ENCODE measurements around the gene HHIPL1.

HHIPL1 gene

DNA sequence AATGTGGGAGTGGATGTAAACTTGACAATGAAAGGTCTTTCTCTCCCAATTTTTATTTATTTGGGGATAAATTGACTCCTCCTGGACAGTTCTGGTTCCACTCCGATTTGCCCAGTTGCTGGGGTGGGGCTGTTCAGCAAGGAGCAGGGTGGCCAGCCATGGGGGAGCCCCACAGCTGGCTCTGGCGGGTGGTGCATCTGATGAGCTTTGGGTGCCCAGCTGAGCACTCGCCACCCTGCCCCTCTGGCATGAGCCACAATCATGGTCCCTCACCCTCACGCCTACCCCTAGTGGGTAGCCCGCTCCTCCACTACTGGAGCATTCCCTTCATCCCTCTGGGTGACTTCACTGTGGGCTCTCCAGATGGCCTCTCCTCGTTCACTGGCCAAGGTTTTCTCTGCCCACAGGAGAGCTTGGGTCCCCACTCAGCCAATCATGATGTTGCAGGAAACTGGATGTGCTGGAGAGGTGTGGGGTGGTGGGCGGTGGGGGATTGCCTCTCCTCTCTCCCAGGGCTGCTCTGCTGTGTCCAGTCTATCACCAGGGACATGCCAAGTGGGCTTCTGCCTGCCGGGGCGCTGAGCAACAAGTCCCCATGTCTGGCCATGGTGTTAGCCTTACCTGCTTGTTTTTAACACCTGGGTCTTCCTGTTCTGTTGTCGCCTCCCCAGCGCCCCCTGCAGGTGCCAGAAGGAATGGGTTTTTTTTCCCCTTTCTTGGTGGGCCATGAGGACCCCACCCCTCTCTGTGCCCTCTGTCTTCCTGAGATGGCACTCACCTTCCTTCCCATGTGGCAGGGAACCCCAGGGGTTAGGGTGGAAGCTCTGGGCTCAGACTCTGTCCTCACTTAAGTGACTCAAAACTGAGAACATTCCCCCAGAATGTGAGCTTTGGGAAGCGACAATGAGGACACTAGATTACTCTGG is 42.6 kb downstream of the HHIPL1 start:
- H3K27ac ChIP-seq (ENCODE audit: low read depth in 2 of 2, low read length in 2 of 2): no peak overlapping the region
- peaks cover 11 to 13% of the 10 kb centered on the region in 2 donors for H3K27me3 ChIP-seq (ENCODE audit: control insufficient read depth in 2 of 2, insufficient read depth in 2 of 2, low read length in 2 of 2)
- H3K9me3 ChIP-seq (ENCODE audit: control insufficient read depth in 2 of 2, low read length in 2 of 2): no peaks in the 10 kb centered on the region
- peaks cover 12% of the 10 kb centered on the region in 2 donors for H3K4me1 ChIP-seq (ENCODE audit: control insufficient read depth in 2 of 2, insufficient read depth in 2 of 2, low read length in 2 of 2)
- no peaks in the 10 kb centered on the region for H3K36me3 ChIP-seq (ENCODE audit: control insufficient read depth in 2 of 2, insufficient read depth in 2 of 2, low read length in 2 of 2)
- H3K4me3 ChIP-seq (ENCODE audit: low read length in 2 of 2): no peak overlapping the region
- no peak overlapping the region for H3K9ac ChIP-seq (ENCODE audit: low read depth in 1 of 2, low read length in 2 of 2)

DNA sequence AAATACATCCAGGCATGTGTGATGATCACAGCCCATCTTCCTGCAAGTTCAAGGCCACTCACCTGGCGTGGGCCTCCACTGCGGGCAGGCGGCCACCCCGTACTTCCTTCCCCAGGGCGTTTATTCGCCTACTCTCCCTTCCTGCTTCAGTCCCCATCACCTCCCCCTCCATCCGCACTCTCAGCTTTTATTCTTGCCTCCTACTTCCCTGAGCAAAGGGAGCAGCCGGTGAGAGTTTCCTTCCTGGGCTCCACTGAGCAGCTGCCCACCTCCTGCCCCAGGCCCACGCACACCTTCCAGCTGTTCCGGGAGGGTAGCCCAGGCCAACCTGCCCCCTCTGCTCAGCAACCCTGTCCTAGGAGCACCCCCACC is 43.3 kb downstream of the HHIPL1 start:
- Histone ChIP-seq H3K9ac (ENCODE audit: low read depth in 1 of 2, low read length in 2 of 2) (no peak overlapping the region), H3K4me1 (ENCODE audit: control insufficient read depth in 2 of 2, insufficient read depth in 2 of 2, low read length in 2 of 2) (peaks cover 8% of the 10 kb centered on the region in 2 donors), H3K27me3 (ENCODE audit: control insufficient read depth in 2 of 2, insufficient read depth in 2 of 2, low read length in 2 of 2) (peaks cover 11 to 13% of the 10 kb centered on the region in 2 donors), H3K4me3 (ENCODE audit: low read length in 2 of 2) (no peak overlapping the region), H3K36me3 (ENCODE audit: control insufficient read depth in 2 of 2, insufficient read depth in 2 of 2, low read length in 2 of 2) (no peaks in the 10 kb centered on the region), H3K9me3 (ENCODE audit: control insufficient read depth in 2 of 2, low read length in 2 of 2) (no peaks in the 10 kb centered on the region), H3K27ac (ENCODE audit: low read depth in 2 of 2, low read length in 2 of 2) (no peak overlapping the region)

DNA sequence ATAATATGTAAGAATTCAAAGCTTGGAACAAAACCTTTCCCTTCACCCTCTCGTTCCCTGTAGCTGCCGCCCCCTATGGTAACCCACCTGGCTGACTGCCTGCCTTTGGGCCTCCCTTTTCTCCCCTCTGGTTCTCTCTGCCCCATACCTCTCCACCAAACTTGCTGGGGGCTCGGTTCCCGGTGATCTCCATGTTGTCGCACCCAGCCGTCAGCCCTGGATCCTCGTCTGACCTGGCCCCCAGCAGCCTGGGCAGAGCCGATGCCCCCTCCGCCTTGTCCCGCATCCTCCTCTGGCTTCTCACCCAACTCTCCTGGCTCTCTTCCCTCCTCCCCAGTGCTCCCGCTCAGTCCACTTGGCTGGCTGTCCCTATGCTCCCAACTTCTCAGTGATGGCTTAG is 43.7 kb downstream of the HHIPL1 start:
- Histone ChIP-seq H3K4me1 (ENCODE audit: control insufficient read depth in 2 of 2, insufficient read depth in 2 of 2, low read length in 2 of 2) (peaks cover 3 to 4% of the 10 kb centered on the region in 2 donors), H3K36me3 (ENCODE audit: control insufficient read depth in 2 of 2, insufficient read depth in 2 of 2, low read length in 2 of 2) (no peaks in the 10 kb centered on the region), H3K9me3 (ENCODE audit: control insufficient read depth in 2 of 2, low read length in 2 of 2) (no peaks in the 10 kb centered on the region), H3K4me3 (ENCODE audit: low read length in 2 of 2) (no peak overlapping the region), H3K27ac (ENCODE audit: low read depth in 2 of 2, low read length in 2 of 2) (no peak overlapping the region), H3K27me3 (ENCODE audit: control insufficient read depth in 2 of 2, insufficient read depth in 2 of 2, low read length in 2 of 2) (peaks cover 11 to 13% of the 10 kb centered on the region in 2 donors), H3K9ac (ENCODE audit: low read depth in 1 of 2, low read length in 2 of 2) (no peak overlapping the region)

DNA sequence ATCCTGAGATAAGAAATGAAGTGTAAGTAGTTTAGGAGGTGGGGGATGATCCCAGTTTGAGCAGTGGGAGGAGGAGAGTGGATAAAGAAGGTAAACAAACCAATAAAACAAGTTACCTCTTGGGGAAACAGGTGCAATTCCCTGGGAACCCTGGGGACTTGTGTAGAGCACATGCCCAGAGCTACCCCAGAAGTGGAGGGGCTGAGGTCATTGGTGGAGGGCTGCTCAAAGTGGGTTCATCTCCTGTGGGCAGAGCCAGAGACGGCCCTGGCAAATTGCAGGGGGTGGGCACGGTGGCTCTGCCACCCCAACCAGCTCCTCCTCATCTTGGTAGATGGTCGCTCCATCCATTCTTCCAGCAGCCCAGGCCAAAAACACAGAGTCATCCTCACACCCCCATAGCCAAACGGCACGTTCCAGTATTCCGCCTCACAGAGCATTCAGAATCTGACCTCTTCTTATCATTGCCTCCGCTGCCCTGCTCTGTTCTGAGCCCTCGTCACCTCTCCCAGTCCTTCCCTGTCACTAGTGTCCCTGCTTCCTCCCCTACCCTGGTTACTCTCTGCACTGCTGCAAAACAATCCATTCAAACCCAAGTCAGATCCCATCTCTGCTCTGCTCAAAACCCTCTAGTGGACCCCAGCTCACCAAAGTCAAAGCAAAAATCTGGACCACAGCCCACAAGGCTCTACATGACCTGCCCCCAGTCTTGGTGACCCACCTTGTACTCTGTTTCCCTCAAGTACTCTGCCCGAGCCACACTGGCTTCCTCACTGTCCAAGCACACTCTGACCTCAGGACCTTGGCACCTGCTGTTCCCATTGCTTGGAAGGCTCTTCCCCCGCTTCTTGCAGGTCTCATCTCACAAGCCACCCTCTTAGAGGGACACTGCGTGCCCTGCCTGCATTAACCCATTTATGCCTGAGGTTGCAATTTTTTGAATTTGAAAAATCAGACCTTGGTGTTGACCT is 44.6 kb downstream of the HHIPL1 start:
- no peak overlapping the region for H3K9ac ChIP-seq (ENCODE audit: low read depth in 1 of 2, low read length in 2 of 2)
- no peak overlapping the region for H3K27ac ChIP-seq (ENCODE audit: low read depth in 2 of 2, low read length in 2 of 2)
- peaks cover 10 to 13% of the 10 kb centered on the region in 2 donors for H3K27me3 ChIP-seq (ENCODE audit: control insufficient read depth in 2 of 2, insufficient read depth in 2 of 2, low read length in 2 of 2)
- H3K36me3 ChIP-seq (ENCODE audit: control insufficient read depth in 2 of 2, insufficient read depth in 2 of 2, low read length in 2 of 2): no peaks in the 10 kb centered on the region
- no peaks in the 10 kb centered on the region for H3K9me3 ChIP-seq (ENCODE audit: control insufficient read depth in 2 of 2, low read length in 2 of 2)
- H3K4me1 ChIP-seq (ENCODE audit: control insufficient read depth in 2 of 2, insufficient read depth in 2 of 2, low read length in 2 of 2): peaks cover 2 to 3% of the 10 kb centered on the region in 2 donors
- no peak overlapping the region for H3K4me3 ChIP-seq (ENCODE audit: low read length in 2 of 2)

DNA sequence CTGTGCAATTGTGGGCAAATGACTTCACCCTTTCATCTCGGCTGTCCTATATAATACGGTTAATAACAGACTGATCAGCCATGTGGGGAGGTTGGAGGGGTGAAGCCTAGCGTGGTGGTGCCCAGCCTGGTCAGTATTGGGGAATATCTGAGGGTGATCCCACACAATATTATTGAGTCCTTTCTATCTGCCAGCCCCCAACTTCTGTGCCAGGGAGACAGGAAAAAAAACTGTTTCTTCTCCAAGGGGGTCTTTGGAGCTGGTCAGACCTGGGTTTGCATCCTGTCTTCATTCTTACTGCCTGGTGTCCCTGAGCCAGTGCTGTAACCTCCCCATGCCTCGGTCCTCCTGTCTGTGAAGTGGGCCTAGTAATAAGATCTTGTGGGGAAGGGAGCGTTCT is 45.7 kb downstream of the HHIPL1 start:
- no peak overlapping the region for H3K9ac ChIP-seq (ENCODE audit: low read depth in 1 of 2, low read length in 2 of 2)
- H3K27ac ChIP-seq (ENCODE audit: low read depth in 2 of 2, low read length in 2 of 2): no peak overlapping the region
- H3K36me3 ChIP-seq (ENCODE audit: control insufficient read depth in 2 of 2, insufficient read depth in 2 of 2, low read length in 2 of 2): no peaks in the 10 kb centered on the region
- H3K4me1 ChIP-seq (ENCODE audit: control insufficient read depth in 2 of 2, insufficient read depth in 2 of 2, low read length in 2 of 2): no peaks in the 10 kb centered on the region
- H3K27me3 ChIP-seq (ENCODE audit: control insufficient read depth in 2 of 2, insufficient read depth in 2 of 2, low read length in 2 of 2): peaks cover 3 to 9% of the 10 kb centered on the region in 2 donors
- H3K9me3 ChIP-seq (ENCODE audit: control insufficient read depth in 2 of 2, low read length in 2 of 2): no peaks in the 10 kb centered on the region
- no peak overlapping the region for H3K4me3 ChIP-seq (ENCODE audit: low read length in 2 of 2)

DNA sequence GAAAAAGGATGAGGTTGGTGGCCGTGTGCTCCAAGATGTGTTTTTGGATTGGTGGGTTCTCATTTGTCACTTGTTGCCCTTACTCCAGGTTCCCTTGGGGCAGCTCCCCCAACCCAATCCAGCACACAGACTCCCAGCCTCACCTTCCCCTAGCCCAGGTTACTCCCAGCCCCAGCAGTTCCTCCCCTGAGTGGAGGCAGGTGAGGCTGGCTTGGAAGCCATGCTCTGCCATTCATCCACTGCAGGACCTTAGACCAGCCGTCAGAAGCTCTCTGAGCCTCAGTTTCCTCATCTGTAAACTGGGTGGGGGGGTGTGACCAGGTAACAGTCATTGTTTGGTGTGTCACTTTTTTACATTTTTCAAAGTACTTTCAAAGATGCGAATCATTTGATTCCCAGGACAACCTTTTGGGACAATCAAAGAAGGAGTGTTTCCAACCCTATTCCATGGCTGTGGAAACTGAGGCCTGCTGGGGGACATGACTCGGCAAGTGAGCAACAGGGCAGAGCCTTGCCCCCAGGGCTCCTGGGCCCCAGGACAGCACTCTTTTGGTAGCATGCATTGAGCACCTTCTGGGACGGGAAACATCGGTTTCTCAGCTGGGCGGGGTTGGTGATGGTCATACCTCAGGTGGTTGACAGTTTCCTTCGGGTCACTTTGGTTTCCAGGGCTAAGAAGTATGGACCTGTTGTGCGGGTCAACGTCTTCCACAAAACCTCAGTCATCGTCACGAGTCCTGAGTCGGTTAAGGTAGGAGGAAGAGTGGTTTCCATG is 46.4 kb downstream of the HHIPL1 start:
- Histone ChIP-seq H3K27me3 (ENCODE audit: control insufficient read depth in 2 of 2, insufficient read depth in 2 of 2, low read length in 2 of 2) (peaks cover 3 to 9% of the 10 kb centered on the region in 2 donors), H3K4me3 (ENCODE audit: low read length in 2 of 2) (no peak overlapping the region), H3K9ac (ENCODE audit: low read depth in 1 of 2, low read length in 2 of 2) (no peak overlapping the region), H3K36me3 (ENCODE audit: control insufficient read depth in 2 of 2, insufficient read depth in 2 of 2, low read length in 2 of 2) (no peaks in the 10 kb centered on the region), H3K27ac (ENCODE audit: low read depth in 2 of 2, low read length in 2 of 2) (no peak overlapping the region), H3K4me1 (ENCODE audit: control insufficient read depth in 2 of 2, insufficient read depth in 2 of 2, low read length in 2 of 2) (no peaks in the 10 kb centered on the region), H3K9me3 (ENCODE audit: control insufficient read depth in 2 of 2, low read length in 2 of 2) (no peaks in the 10 kb centered on the region)

DNA sequence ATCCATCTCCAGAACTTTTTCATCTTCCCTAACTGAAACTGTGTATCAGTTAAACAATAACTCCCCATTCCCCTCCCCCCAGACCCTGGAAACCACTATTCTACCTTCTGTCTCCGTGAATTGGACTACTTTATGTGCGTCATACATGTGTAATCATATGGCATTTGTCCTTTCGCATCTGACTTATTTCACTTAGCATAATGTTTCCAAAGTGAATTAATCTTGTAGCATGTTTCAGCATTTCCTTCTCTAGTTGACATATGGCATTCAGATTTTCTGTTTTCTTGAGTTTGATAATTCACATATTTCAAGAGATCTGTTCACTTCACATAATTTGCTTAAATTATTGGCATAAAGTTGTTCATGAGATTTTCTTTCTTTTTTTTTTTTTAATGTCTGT is 49.0 kb downstream of the HHIPL1 start:
- Histone ChIP-seq H3K36me3 (ENCODE audit: control insufficient read depth in 2 of 2, insufficient read depth in 2 of 2, low read length in 2 of 2) (no peaks in the 10 kb centered on the region), H3K27me3 (ENCODE audit: control insufficient read depth in 2 of 2, insufficient read depth in 2 of 2, low read length in 2 of 2) (peaks cover 2 to 3% of the 10 kb centered on the region in 2 donors), H3K9ac (ENCODE audit: low read depth in 1 of 2, low read length in 2 of 2) (no peak overlapping the region), H3K4me1 (ENCODE audit: control insufficient read depth in 2 of 2, insufficient read depth in 2 of 2, low read length in 2 of 2) (no peaks in the 10 kb centered on the region), H3K4me3 (ENCODE audit: low read length in 2 of 2) (no peak overlapping the region), H3K9me3 (ENCODE audit: control insufficient read depth in 2 of 2, low read length in 2 of 2) (no peaks in the 10 kb centered on the region), H3K27ac (ENCODE audit: low read depth in 2 of 2, low read length in 2 of 2) (no peak overlapping the region)

DNA sequence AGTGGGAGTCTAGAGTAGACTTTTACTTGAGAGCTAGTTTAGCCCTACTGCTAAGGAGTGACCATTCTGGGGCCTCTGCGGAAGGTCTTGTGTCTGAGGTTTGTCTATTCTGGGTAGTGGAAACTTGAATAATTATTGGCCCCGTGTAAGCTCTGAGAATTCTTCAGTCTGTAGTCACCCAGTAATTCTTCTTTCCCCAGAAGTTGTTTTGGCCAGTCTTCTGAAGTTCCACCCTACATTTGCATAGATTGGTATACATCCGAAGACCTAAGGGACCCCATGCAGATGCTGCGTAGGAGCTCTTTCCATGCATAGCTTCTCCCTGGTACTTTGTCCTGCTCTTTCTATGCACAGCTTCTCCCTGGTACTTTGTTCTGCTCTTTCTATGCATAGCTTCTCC is 52.0 kb downstream of the HHIPL1 start:
- no peaks in the 10 kb centered on the region for H3K27me3 ChIP-seq (ENCODE audit: control insufficient read depth in 2 of 2, insufficient read depth in 2 of 2, low read length in 2 of 2)
- H3K9ac ChIP-seq (ENCODE audit: low read depth in 1 of 2, low read length in 2 of 2): no peak overlapping the region
- H3K36me3 ChIP-seq (ENCODE audit: control insufficient read depth in 2 of 2, insufficient read depth in 2 of 2, low read length in 2 of 2): no peaks in the 10 kb centered on the region
- no peaks in the 10 kb centered on the region for H3K4me1 ChIP-seq (ENCODE audit: control insufficient read depth in 2 of 2, insufficient read depth in 2 of 2, low read length in 2 of 2)
- H3K4me3 ChIP-seq (ENCODE audit: low read length in 2 of 2): no peak overlapping the region
- no peak overlapping the region for H3K27ac ChIP-seq (ENCODE audit: low read depth in 2 of 2, low read length in 2 of 2)
- H3K9me3 ChIP-seq (ENCODE audit: control insufficient read depth in 2 of 2, low read length in 2 of 2): no peaks in the 10 kb centered on the region

DNA sequence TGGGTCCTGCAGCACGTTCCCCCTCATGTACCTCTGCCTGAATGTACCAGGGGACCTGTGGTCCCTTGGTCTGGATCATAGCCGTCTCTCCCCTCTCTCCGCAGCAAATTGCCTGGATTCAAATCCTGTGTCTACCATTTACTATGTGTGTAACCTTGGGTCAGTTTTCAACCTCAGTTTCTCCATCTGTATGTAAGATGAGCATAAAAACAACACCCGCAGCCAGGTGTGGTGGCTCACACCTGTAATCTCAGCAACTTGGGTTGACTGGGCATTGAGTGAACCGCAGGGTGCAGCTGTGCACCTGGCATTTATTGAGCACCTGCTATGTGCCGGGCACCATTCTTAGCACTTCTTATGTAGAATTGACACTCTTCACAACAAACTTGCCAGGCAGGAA is 53.3 kb downstream of the HHIPL1 start:
- H3K9me3 ChIP-seq (ENCODE audit: control insufficient read depth in 2 of 2, low read length in 2 of 2): peaks cover 3 to 4% of the 10 kb centered on the region in 2 donors
- no peaks in the 10 kb centered on the region for H3K4me1 ChIP-seq (ENCODE audit: control insufficient read depth in 2 of 2, insufficient read depth in 2 of 2, low read length in 2 of 2)
- H3K27me3 ChIP-seq (ENCODE audit: control insufficient read depth in 2 of 2, insufficient read depth in 2 of 2, low read length in 2 of 2): no peaks in the 10 kb centered on the region
- H3K4me3 ChIP-seq (ENCODE audit: low read length in 2 of 2): no peak overlapping the region
- no peak overlapping the region for H3K9ac ChIP-seq (ENCODE audit: low read depth in 1 of 2, low read length in 2 of 2)
- no peak overlapping the region for H3K27ac ChIP-seq (ENCODE audit: low read depth in 2 of 2, low read length in 2 of 2)
- H3K36me3 ChIP-seq (ENCODE audit: control insufficient read depth in 2 of 2, insufficient read depth in 2 of 2, low read length in 2 of 2): no peaks in the 10 kb centered on the region
